Measurements from ENCODE around the gene VAMP8.

Gene VAMP8

GRCh38 chr2:85534881-85535280, 42.5 kb upstream of the VAMP8 start:
- Histone ChIP-seq H3F3A (ENCODE audit: insufficient read depth, low read length) (no peaks in the 10 kb centered on the region), H3K9me3 (ENCODE audit: low read length) (0 out of 2 replicates have a peak, but pooled peaks cover 2% of the 10 kb centered on the region), H3K4me2 (ENCODE audit: low read length) (no peak overlapping the region), H3K9ac (ENCODE audit: low read length) (no peak overlapping the region), H3K79me2 (ENCODE audit: insufficient read depth, low read length) (peaks cover 9% of the 10 kb centered on the region), H4K20me1 (ENCODE audit: insufficient read depth, low read length) (no peaks in the 10 kb centered on the region), H3K4me3 (ENCODE audit: low read depth, low read length, poor library complexity, severe bottlenecking) (no peak overlapping the region), H2AFZ (ENCODE audit: low read length) (no peak overlapping the region), H3K36me3 (ENCODE audit: insufficient read depth, low read length) (peaks cover 9% of the 10 kb centered on the region), H3K9me2 (ENCODE audit: low read depth, low read length) (no peaks in the 10 kb centered on the region), H3K27ac (ENCODE audit: low read depth, low read length, poor library complexity, severe bottlenecking) (no peak overlapping the region), H3K27me3 (ENCODE audit: insufficient read depth, low read length) (no peaks in the 10 kb centered on the region), H3K4me1 (ENCODE audit: insufficient read depth, low read length, severe bottlenecking) (peaks cover 12% of the 10 kb centered on the region)
- TF ChIP-seq CTCF (IDR thresholded peaks at IDR 0.05; ENCODE audit: low read length) (no peak), EZH2 (IDR thresholded peaks at IDR 0.05; ENCODE audit: borderline replicate concordance, low read length) (no peak)

- no peaks in the 10 kb centered on the region for H3K9me3 ChIP-seq (ENCODE audit: low read length)
- 0 out of 2 replicates have a peak, but pooled peaks cover 3% of the 10 kb centered on the region for H4K20me1 ChIP-seq (ENCODE audit: insufficient read depth, low read length)
- peaks cover 25% of the 10 kb centered on the region for H3K36me3 ChIP-seq (ENCODE audit: insufficient read depth, low read length)
- no peak overlapping the region for H3K4me3 ChIP-seq (ENCODE audit: low read depth, low read length, poor library complexity, severe bottlenecking)
- no peak overlapping the region for H3K9ac ChIP-seq (ENCODE audit: low read length)
- H3K79me2 ChIP-seq (ENCODE audit: insufficient read depth, low read length), result peaks cover 25% of the 10 kb centered on the region
- no peaks in the 10 kb centered on the region for H3K9me2 ChIP-seq (ENCODE audit: low read depth, low read length)
- H3K27ac ChIP-seq (ENCODE audit: low read depth, low read length, poor library complexity, severe bottlenecking), result no peak overlapping the region
- H2AFZ ChIP-seq (ENCODE audit: low read length), result no peak overlapping the region
- TF ChIP-seq CTCF (IDR thresholded peaks at IDR 0.05; ENCODE audit: low read length) (no peak), EZH2 (IDR thresholded peaks at IDR 0.05; ENCODE audit: borderline replicate concordance, low read length) (no peak)
- H3K4me2 ChIP-seq (ENCODE audit: low read length), result no peak overlapping the region
- H3F3A ChIP-seq (ENCODE audit: insufficient read depth, low read length), result no peaks in the 10 kb centered on the region
- H3K27me3 ChIP-seq (ENCODE audit: insufficient read depth, low read length), result no peaks in the 10 kb centered on the region
- H3K4me1 ChIP-seq (ENCODE audit: insufficient read depth, low read length, severe bottlenecking), result peaks cover 24% of the 10 kb centered on the region
These were observed 40.9 kb upstream of the VAMP8 start for GRCh38 chr2:85536479-85536878.

GRCh38 chr2:85537600-85538506, 39.5 kb upstream of the VAMP8 start:
- peak overlapping the region; percentile 100 for H3K9ac ChIP-seq (ENCODE audit: low read length)
- peaks cover 26% of the 10 kb centered on the region for H3K79me2 ChIP-seq (ENCODE audit: insufficient read depth, low read length)
- H2AFZ ChIP-seq (ENCODE audit: low read length), result 0 out of 2 replicates have a peak overlapping the region, but pooled peaks have one; percentile 17
- no peak for TF ChIP-seq CTCF (IDR thresholded peaks at IDR 0.05; ENCODE audit: low read length)
- TF ChIP-seq EZH2 (IDR thresholded peaks at IDR 0.05; ENCODE audit: borderline replicate concordance, low read length), result no peak
- no peaks in the 10 kb centered on the region for H3K9me3 ChIP-seq (ENCODE audit: low read length)
- peak overlapping the region; percentile 84 for H3K27ac ChIP-seq (ENCODE audit: low read depth, low read length, poor library complexity, severe bottlenecking)
- H3K4me1 ChIP-seq (ENCODE audit: insufficient read depth, low read length, severe bottlenecking), result peaks cover 30% of the 10 kb centered on the region
- no peaks in the 10 kb centered on the region for H3K27me3 ChIP-seq (ENCODE audit: insufficient read depth, low read length)
- H3K4me2 ChIP-seq (ENCODE audit: low read length), result peak overlapping the region; percentile 90
- peaks cover 9% of the 10 kb centered on the region; the same call in 1 of the 2 replicates for H3F3A ChIP-seq (ENCODE audit: insufficient read depth, low read length)
- H3K4me3 ChIP-seq (ENCODE audit: low read depth, low read length, poor library complexity, severe bottlenecking), result peak overlapping the region; percentile 99
- no peaks in the 10 kb centered on the region for H3K9me2 ChIP-seq (ENCODE audit: low read depth, low read length)
- H4K20me1 ChIP-seq (ENCODE audit: insufficient read depth, low read length), result 0 out of 2 replicates have a peak, but pooled peaks cover 3% of the 10 kb centered on the region
- peaks cover 38% of the 10 kb centered on the region for H3K36me3 ChIP-seq (ENCODE audit: insufficient read depth, low read length)
